GM12801 (cell line): ENCODE measurements around the gene PROX1.

Source experiments
- CTCF ChIP-seq: IDR thresholded peaks from one replicate; pipeline ENCODE4 v1.5.1; 2011; ENCODE audit warnings: control low read depth; ENCODE audit not compliant: insufficient read length; ENCODE audit errors: extremely low read depth

Gene PROX1

GRCh38 chr1:214018386-214019268 is 30.9 kb downstream of the PROX1 start:
- TF ChIP-seq CTCF = no peak

- no peak for TF ChIP-seq CTCF
Measured at GRCh38 chr1:214019499-214019898, 31.7 kb downstream of the PROX1 start.

- TF ChIP-seq CTCF = no peak
Measured at GRCh38 chr1:214021321-214021720, 33.5 kb downstream of the PROX1 start.

- no peak for TF ChIP-seq CTCF
Measured at GRCh38 chr1:214022229-214022791, 34.5 kb downstream of the PROX1 start.

GRCh38 chr1:214022810-214023425 is 35.1 kb downstream of the PROX1 start:
- TF ChIP-seq CTCF = no peak

- no peak for TF ChIP-seq CTCF
Measured at GRCh38 chr1:214026985-214027384, 39.2 kb downstream of the PROX1 start.

- no peak for TF ChIP-seq CTCF
Measured at GRCh38 chr1:214027498-214027897, 39.7 kb downstream of the PROX1 start.
